OCI-LY1 (cell line): ENCODE measurements around the gene PCDHGA1.

Experiments used
- H2AFZ ChIP-seq: fragments of 200-600 bp; sonication (generic), shearing (Covaris generic); 2 replicates; pipeline ENCODE4 v1.6.0; 2014; ENCODE audit warnings: antibody characterized with exemption, mild to moderate bottlenecking, low read length
- H3F3A ChIP-seq: fragments of 200-600 bp; sonication (generic), shearing (Covaris generic); 2 replicates; pipeline ENCODE4 v1.6.0; 2014; ENCODE audit warnings: mild to moderate bottlenecking, antibody characterized with exemption, low read length, moderate library complexity; ENCODE audit not compliant: insufficient read depth
- H3K27ac ChIP-seq: fragments of 200-600 bp; sonication (generic); 2 replicates; pipeline ENCODE4 v1.5.1; 2014; ENCODE audit warnings: low read length, mixed run types, mild to moderate bottlenecking, low read depth; ENCODE audit not compliant: poor library complexity, severe bottlenecking
- H3K27me3 ChIP-seq: fragments of 200-600 bp; sonication (generic); 2 replicates; pipeline ENCODE4 v1.6.0; 2014; ENCODE audit warnings: antibody characterized with exemption, mild to moderate bottlenecking, low read length, moderate library complexity; ENCODE audit not compliant: insufficient read depth
- H3K36me3 ChIP-seq: fragments of 200-600 bp; sonication (generic); 2 replicates; pipeline ENCODE4 v1.6.1; 2014; ENCODE audit warnings: mild to moderate bottlenecking, antibody characterized with exemption, low read length, moderate library complexity, mixed read lengths; ENCODE audit not compliant: insufficient read depth
- H3K4me1 ChIP-seq: fragments of 200-600 bp; sonication (generic); 2 replicates; pipeline ENCODE4 v1.5.1; 2014; ENCODE audit warnings: mild to moderate bottlenecking, low read length, moderate library complexity; ENCODE audit not compliant: insufficient read depth, severe bottlenecking
- H3K4me2 ChIP-seq: fragments of 200-600 bp; sonication (generic), shearing (Covaris generic); 2 replicates; pipeline ENCODE4 v1.6.1; 2014; ENCODE audit warnings: low read length
- H3K4me3 ChIP-seq: fragments of 200-600 bp; sonication (generic); 2 replicates; pipeline ENCODE4 v1.5.1; 2014; ENCODE audit warnings: low read length, low read depth, mild to moderate bottlenecking, mixed read lengths; ENCODE audit not compliant: poor library complexity, severe bottlenecking
- H3K79me2 ChIP-seq: fragments of 200-600 bp; shearing (Covaris generic); 2 replicates; pipeline ENCODE4 v1.6.1; 2016; ENCODE audit warnings: mixed run types, low read length, mixed read lengths; ENCODE audit not compliant: insufficient read depth
- H3K9ac ChIP-seq: fragments of 200-600 bp; sonication (generic), shearing (Covaris generic); 2 replicates; pipeline ENCODE4 v1.6.1; 2014; ENCODE audit warnings: mild to moderate bottlenecking, low read length, mixed read lengths
- H3K9me2 ChIP-seq: fragments of 200-600 bp; sonication (generic), shearing (Covaris generic); 2 replicates; pipeline ENCODE4 v1.6.1; 2014; ENCODE audit warnings: low read depth, mild to moderate bottlenecking, low read length, mixed read lengths
- H3K9me3 ChIP-seq: fragments of 200-600 bp; shearing (Covaris generic); 2 replicates; pipeline ENCODE4 v1.6.1; 2014; ENCODE audit warnings: low read length, mixed read lengths
- H4K20me1 ChIP-seq: fragments of 200-600 bp; sonication (generic), shearing (Covaris generic); 2 replicates; pipeline ENCODE4 v1.6.0; 2016; ENCODE audit warnings: mild to moderate bottlenecking, low read length; ENCODE audit not compliant: insufficient read depth
- EZH2 ChIP-seq: fragments of 200-600 bp; sonication (generic), shearing (Covaris generic); IDR thresholded peaks from 2 replicates; pipeline ENCODE4 v1.8.0; 2017; ENCODE audit warnings: borderline replicate concordance, mixed run types, mild to moderate bottlenecking, antibody characterized with exemption, low read length, moderate library complexity, mixed read lengths
- TF ChIP-seq, protein P1 (sequence below): fragments of 200-600 bp; sonication (generic), shearing (Covaris generic); IDR thresholded peaks from 2 replicates; pipeline ENCODE4 v1.5.1; 2017; ENCODE audit warnings: mild to moderate bottlenecking, antibody characterized with exemption, low read length, moderate library complexity, mixed read lengths

The PCDHGA1 gene

GRCh38 chr5:141543053-141543452 lies 212.7 kb downstream of the PCDHGA1 start:
- TF ChIP-seq EZH2 = no peak
- TF ChIP-seq, protein P1, sequence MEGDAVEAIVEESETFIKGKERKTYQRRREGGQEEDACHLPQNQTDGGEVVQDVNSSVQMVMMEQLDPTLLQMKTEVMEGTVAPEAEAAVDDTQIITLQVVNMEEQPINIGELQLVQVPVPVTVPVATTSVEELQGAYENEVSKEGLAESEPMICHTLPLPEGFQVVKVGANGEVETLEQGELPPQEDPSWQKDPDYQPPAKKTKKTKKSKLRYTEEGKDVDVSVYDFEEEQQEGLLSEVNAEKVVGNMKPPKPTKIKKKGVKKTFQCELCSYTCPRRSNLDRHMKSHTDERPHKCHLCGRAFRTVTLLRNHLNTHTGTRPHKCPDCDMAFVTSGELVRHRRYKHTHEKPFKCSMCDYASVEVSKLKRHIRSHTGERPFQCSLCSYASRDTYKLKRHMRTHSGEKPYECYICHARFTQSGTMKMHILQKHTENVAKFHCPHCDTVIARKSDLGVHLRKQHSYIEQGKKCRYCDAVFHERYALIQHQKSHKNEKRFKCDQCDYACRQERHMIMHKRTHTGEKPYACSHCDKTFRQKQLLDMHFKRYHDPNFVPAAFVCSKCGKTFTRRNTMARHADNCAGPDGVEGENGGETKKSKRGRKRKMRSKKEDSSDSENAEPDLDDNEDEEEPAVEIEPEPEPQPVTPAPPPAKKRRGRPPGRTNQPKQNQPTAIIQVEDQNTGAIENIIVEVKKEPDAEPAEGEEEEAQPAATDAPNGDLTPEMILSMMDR = no peak
- no peak overlapping the region for H3K4me2 ChIP-seq
- H3K4me1 ChIP-seq = no peaks in the 10 kb centered on the region
- H3K36me3 ChIP-seq = peaks cover 23% of the 10 kb centered on the region
- no peak overlapping the region for H3K27ac ChIP-seq
- no peak overlapping the region for H3K9ac ChIP-seq
- H3K9me2 ChIP-seq = no peaks in the 10 kb centered on the region
- H2AFZ ChIP-seq = no peak overlapping the region
- H3F3A ChIP-seq = no peaks in the 10 kb centered on the region
- H4K20me1 ChIP-seq = no peaks in the 10 kb centered on the region
- H3K27me3 ChIP-seq = no peaks in the 10 kb centered on the region
- no peaks in the 10 kb centered on the region for H3K79me2 ChIP-seq
- no peak overlapping the region for H3K4me3 ChIP-seq
- peaks cover 6% of the 10 kb centered on the region; the same call in 1 of the 2 replicates for H3K9me3 ChIP-seq

DNA sequence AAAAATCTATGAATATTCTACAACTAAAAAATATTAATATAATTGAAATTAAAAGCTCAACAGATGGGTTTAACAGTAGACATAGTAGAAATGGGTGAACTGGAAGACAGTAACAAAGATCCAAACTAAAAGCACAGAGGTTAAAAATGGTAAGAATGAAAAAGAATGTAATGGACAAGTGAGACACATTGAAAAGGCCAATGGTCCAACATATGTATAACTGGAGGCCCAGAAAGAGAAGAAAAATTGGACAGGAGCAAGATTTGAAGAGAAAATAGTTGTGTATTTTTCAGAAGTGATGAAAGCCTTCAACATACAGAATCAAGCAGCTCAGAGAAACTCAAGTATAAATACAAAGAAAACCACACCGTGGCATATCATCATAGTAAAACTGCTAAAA lies 217.2 kb downstream of the PCDHGA1 start:
- no peaks in the 10 kb centered on the region for H3K79me2 ChIP-seq
- H3K9me2 ChIP-seq = no peaks in the 10 kb centered on the region
- no peak overlapping the region for H3K27ac ChIP-seq
- no peak for TF ChIP-seq EZH2
- TF ChIP-seq, protein P1 = no peak
- H3K4me1 ChIP-seq = peaks cover 19% of the 10 kb centered on the region
- no peaks in the 10 kb centered on the region for H3K27me3 ChIP-seq
- H3F3A ChIP-seq = no peaks in the 10 kb centered on the region
- H3K4me2 ChIP-seq = no peak overlapping the region
- peaks cover 6% of the 10 kb centered on the region; the same call in 1 of the 2 replicates for H3K9me3 ChIP-seq
- H3K9ac ChIP-seq = no peak overlapping the region
- H3K36me3 ChIP-seq = peaks cover 28% of the 10 kb centered on the region
- no peaks in the 10 kb centered on the region for H4K20me1 ChIP-seq
- H3K4me3 ChIP-seq = no peak overlapping the region
- no peak overlapping the region for H2AFZ ChIP-seq

DNA sequence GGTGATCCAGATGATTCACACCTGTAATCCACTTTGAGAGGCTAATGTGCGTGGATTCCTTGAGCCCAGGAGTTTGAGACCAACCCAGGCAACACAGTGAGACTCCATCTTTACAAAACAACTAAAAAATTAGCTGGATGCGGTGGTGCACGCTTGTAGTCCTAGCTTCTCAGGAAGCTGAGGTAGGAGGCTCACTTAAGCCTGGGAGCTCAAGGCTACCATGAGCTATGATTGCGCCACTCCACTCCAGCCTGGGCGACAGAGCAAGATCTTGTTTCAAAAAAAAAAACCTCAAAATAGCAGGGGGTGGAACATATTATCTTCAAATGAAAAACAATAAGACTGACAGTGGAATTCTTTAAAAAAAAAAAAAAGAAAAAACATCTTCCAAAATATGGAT lies 217.6 kb downstream of the PCDHGA1 start:
- H3K79me2 ChIP-seq = no peaks in the 10 kb centered on the region
- H3K9ac ChIP-seq = no peak overlapping the region
- H3K4me3 ChIP-seq = no peak overlapping the region
- H2AFZ ChIP-seq = no peak overlapping the region
- H3F3A ChIP-seq = no peaks in the 10 kb centered on the region
- TF ChIP-seq, protein P1 = no peak
- TF ChIP-seq EZH2 = no peak
- peaks cover 28% of the 10 kb centered on the region for H3K36me3 ChIP-seq
- no peaks in the 10 kb centered on the region for H3K27me3 ChIP-seq
- peaks cover 6% of the 10 kb centered on the region; the same call in 1 of the 2 replicates for H3K9me3 ChIP-seq
- no peaks in the 10 kb centered on the region for H4K20me1 ChIP-seq
- no peak overlapping the region for H3K4me2 ChIP-seq
- H3K27ac ChIP-seq = no peak overlapping the region
- H3K4me1 ChIP-seq = peaks cover 19% of the 10 kb centered on the region
- no peaks in the 10 kb centered on the region for H3K9me2 ChIP-seq
